ENCODE results near the gene RGS1. TPM values are rescaled to one million over a fixed set of nuclear protein-coding genes. Genes with fewer than 3 reads are reported as not detected.

RGS1 gene
- total and polyA plus RNA-seq, 2 of the 4 experiments (the other 2 are of a cell fraction), result not detected

DNA sequence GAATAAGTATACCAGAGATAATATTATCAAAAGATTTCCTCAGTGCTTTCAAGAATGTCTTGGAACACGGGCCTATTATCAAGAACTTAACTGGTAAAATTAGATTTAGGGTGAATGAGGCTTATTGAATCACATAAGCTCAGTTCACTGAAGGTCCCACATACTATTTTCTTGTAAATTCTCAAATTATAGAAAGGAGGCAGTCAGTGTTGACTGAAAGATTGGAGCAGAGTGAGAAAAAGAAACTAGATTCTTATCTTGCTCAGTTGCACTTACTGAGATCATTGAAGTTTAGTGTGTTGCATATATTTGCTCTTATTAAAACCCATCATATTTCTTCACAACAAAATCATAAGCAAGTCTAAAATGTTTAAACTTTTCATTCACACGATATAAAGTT lies 3.9 kb upstream of the RGS1 start:
- intact Hi-C loops (cut with micrococcal nuclease), result no loop called here
- Histone ChIP-seq H4K91ac (ENCODE audit: insufficient read depth, low read depth, low read length) (no peak overlapping the region), H3K4me3 (ENCODE audit: insufficient read depth, low read depth, low read length) (no peak overlapping the region), H3K14ac (replicated peaks; ENCODE audit: low read depth, low read length) (no peak overlapping the region), H3K56ac (ENCODE audit: extremely low read depth, insufficient read depth, low read length) (no peak overlapping the region), H2AK5ac (ENCODE audit: low read depth, low read length) (no peak overlapping the region), H3K4me1 (ENCODE audit: control insufficient read depth, insufficient read depth, low read length) (no peaks in the 10 kb centered on the region; the same call in 1 of the 2 replicates), H3K27me3 (ENCODE audit: control insufficient read depth, insufficient read depth, low read length) (no peaks in the 10 kb centered on the region), H2BK5ac (ENCODE audit: low read depth, low read length, poor library complexity, severe bottlenecking) (no peak overlapping the region), H3K36me3 (ENCODE audit: control insufficient read depth, insufficient read depth, low read length) (no peaks in the 10 kb centered on the region), H4K20me1 (ENCODE audit: insufficient read depth, low read length) (no peaks in the 10 kb centered on the region), H3K23ac (ENCODE audit: low read depth, low read length) (no peak overlapping the region), H2BK120ac (ENCODE audit: low read depth, low read length) (no peak overlapping the region), H3K9me1 (ENCODE audit: insufficient read depth, low read length) (no peaks in the 10 kb centered on the region), H3K9ac (ENCODE audit: low read depth, low read length) (no peak overlapping the region), H3K4ac (ENCODE audit: low read depth, low read length) (no peak overlapping the region), H2BK15ac (ENCODE audit: low read depth, low read length) (no peak overlapping the region), H3K9me3 (ENCODE audit: control insufficient read depth, insufficient read depth, low read length) (peaks cover 8% of the 10 kb centered on the region), H4K5ac (ENCODE audit: low read depth, low read length) (no peak overlapping the region), H2BK20ac (ENCODE audit: low read depth, low read length) (no peak overlapping the region), H3K79me1 (ENCODE audit: low read depth in 1 of 2, low read length in 2 of 2) (no peaks in the 10 kb centered on the region), H3K4me2 (ENCODE audit: low read depth, low read length) (no peak overlapping the region), H3K27ac (ENCODE audit: insufficient read depth, low read length) (no peak overlapping the region), H2AFZ (replicated peaks; ENCODE audit: low read length, poor library complexity) (no peak overlapping the region), H3K18ac (ENCODE audit: low read depth, low read length) (no peak overlapping the region), H2AK9ac (replicated peaks; ENCODE audit: low read depth, low read length, poor library complexity) (no peak overlapping the region), H4K8ac (ENCODE audit: low read depth in 2 of 2, low read length in 2 of 2) (no peak overlapping the region)
- no peak for DNase-seq
- dilution Hi-C loops (cut with HindIII; ENCODE audit: low sequenced_read_pairs, unreplicated experiment), result no loop called here
- in situ Hi-C loops (cut with MboI; ENCODE audit: low sequenced_read_pairs), result no loop called here
- no TSS peak for BruUV-seq (replicated peaks)
- TF ChIP-seq, protein P1, sequence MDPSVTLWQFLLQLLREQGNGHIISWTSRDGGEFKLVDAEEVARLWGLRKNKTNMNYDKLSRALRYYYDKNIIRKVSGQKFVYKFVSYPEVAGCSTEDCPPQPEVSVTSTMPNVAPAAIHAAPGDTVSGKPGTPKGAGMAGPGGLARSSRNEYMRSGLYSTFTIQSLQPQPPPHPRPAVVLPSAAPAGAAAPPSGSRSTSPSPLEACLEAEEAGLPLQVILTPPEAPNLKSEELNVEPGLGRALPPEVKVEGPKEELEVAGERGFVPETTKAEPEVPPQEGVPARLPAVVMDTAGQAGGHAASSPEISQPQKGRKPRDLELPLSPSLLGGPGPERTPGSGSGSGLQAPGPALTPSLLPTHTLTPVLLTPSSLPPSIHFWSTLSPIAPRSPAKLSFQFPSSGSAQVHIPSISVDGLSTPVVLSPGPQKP (IDR thresholded peaks at IDR 0.05; ENCODE audit: borderline replicate concordance, low read depth, low read length), result no peak
- TF ChIP-seq BHLHE40 (IDR thresholded peaks at IDR 0.05; ENCODE audit: low read depth, low read length) (no peak), CTCF (conservative IDR thresholded peaks at IDR 0.05; ENCODE audit: low read depth, low read length) (no peak), FOS (IDR thresholded peaks at IDR 0.05; ENCODE audit: low read depth, low read length) (no peak), CHD1 (IDR thresholded peaks at IDR 0.05; ENCODE audit: low read depth, low read length) (no peak), RFX5 (IDR thresholded peaks at IDR 0.05; ENCODE audit: low read depth, low read length) (no peak), RAD21 (IDR thresholded peaks at IDR 0.05; ENCODE audit: low read length) (no peak), POLR2A (IDR thresholded peaks at IDR 0.05; ENCODE audit: low read depth, low read length) (no peak), MXI1 (IDR thresholded peaks at IDR 0.05; ENCODE audit: borderline replicate concordance, low read depth, low read length) (no peak), NFE2L2 (IDR thresholded peaks at IDR 0.05; ENCODE audit: low read depth, low read length) (no peak), USF2 (IDR thresholded peaks at IDR 0.05; ENCODE audit: low read depth, low read length) (no peak), MAFK (IDR thresholded peaks at IDR 0.05; ENCODE audit: low read depth, low read length) (no peak), RCOR1 (IDR thresholded peaks at IDR 0.05; ENCODE audit: insufficient replicate concordance, low read length) (no peak), SMC3 (IDR thresholded peaks at IDR 0.05; ENCODE audit: low read depth, low read length) (no peak), CEBPB (IDR thresholded peaks at IDR 0.05; ENCODE audit: low read depth, low read length) (no peak), MAZ (IDR thresholded peaks at IDR 0.05; ENCODE audit: borderline replicate concordance, low read depth, low read length) (no peak)
- no peak for ATAC-seq (ENCODE audit: low read depth)
- ChIA-PET CTCF (interaction anchor here (0.7 kb wide), 1 partner anchor 559 kb away, joined by 3 read pairs; no protein-coding TSS in a partner anchor), POLR2A (ENCODE audit: unreplicated experiment) (no interaction called here)
- WGBS, 2 experiments (ENCODE audit: extremely low coverage in 2 of 2, insufficient read length in 1 of 2), result 100% methylated on average over 1 of the region's 2 CpGs; no CpG with 5 or more reads in 1 of the 2 experiments
